ENCODE data around the gene COG3.

- TF ChIP-seq CTCF (conservative IDR thresholded peaks at IDR 0.05; ENCODE audit: low read depth, low read length) (no peak), EZH2 (IDR thresholded peaks at IDR 0.05; ENCODE audit: borderline replicate concordance, low read depth, low read length, poor library complexity, severe bottlenecking) (no peak)
Observed at GRCh38 chr13:45529758-45530157, 65.0 kb downstream of the COG3 start.
